ENCODE results near the gene CDV3.

- TF ChIP-seq CTCF (IDR thresholded peaks at IDR 0.05; ENCODE audit: extremely low read depth in 1 of 2, insufficient read depth in 1 of 2, low read depth in 1 of 2, low read length in 2 of 2) (no peak), POLR2A (IDR thresholded peaks at IDR 0.05; ENCODE audit: low read depth, low read length) (no peak), JUN (IDR thresholded peaks at IDR 0.05; ENCODE audit: borderline replicate concordance, insufficient read depth, insufficient read length, low read depth) (no peak), MAX (IDR thresholded peaks at IDR 0.05; ENCODE audit: insufficient read depth, insufficient read length) (no peak), POLR2AphosphoS5 (IDR thresholded peaks at IDR 0.05; ENCODE audit: insufficient read depth, low read depth, low read length) (no peak), EZH2 (IDR thresholded peaks at IDR 0.05; ENCODE audit: borderline replicate concordance, low read depth, low read length, severe bottlenecking) (no peak), FOS (IDR thresholded peaks at IDR 0.05; ENCODE audit: borderline replicate concordance, insufficient read depth, low read length) (no peak), MYC (IDR thresholded peaks at IDR 0.05; ENCODE audit: low read depth, low read length) (no peak)
Observed at GRCh38 chr3:133575086-133575485, 1.6 kb downstream of the CDV3 start.

Data from endothelial cell of umbilical vein (primary cell).